Endothelial cell of umbilical vein (primary cell): ENCODE results near the gene CBX2. TPM values are rescaled to one million over a fixed set of nuclear protein-coding genes. Genes with fewer than 3 reads are reported as not detected.

ENCODE experiments used
- BruUV-seq: library from RNA; stranded (reverse); fragments of 400-500 nt; replicated peaks from 2 replicates; lab custom pipeline; 2021; lab: Mats Ljungman, UMichigan
- CTCF ChIA-PET: fragments of 300-600, 350-600 bp; sonication (Branson Sonifier 250); formaldehyde crosslinking; loops from one replicate; lab custom pipeline; 2021; ENCODE audit warnings: antibody characterized with exemption, inconsistent platforms; lab: Charles Lee
- POLR2A ChIA-PET: fragments of 300-600, 350-600 bp; sonication (Branson Sonifier 250); formaldehyde crosslinking; loops from one replicate; lab custom pipeline; 2021; ENCODE audit warnings: antibody characterized with exemption, inconsistent platforms; lab: Charles Lee
- DNase-seq: peaks from one replicate; pipeline ENCODE4 v3.0.0-alpha.2; 2011; ENCODE audit warnings: low read depth, low spot score
- FAIRE-seq: peaks from 2 replicates; lab custom pipeline; 2011; peaks lifted over from hg19 to GRCh38; lab: Jason Lieb, UNC
- H2AFZ ChIP-seq: 2 replicates; pipeline ENCODE4 v1.6.0; 2012; ENCODE audit warnings: low read depth, low read length, control low read depth, inconsistent platforms
- H3K27ac ChIP-seq: 2 replicates; pipeline ENCODE4 v1.5.1; 2011; ENCODE audit warnings: low read depth, mild to moderate bottlenecking, control low read depth, low read length, moderate library complexity; ENCODE audit not compliant: insufficient read depth
- H3K27me3 ChIP-seq, 2 experiments: 2 replicates each; pipeline versions ENCODE4 v1.6.0 to v1.6.1; 2011; ENCODE audit warnings: low read length in 2 of 2, mixed read lengths in 1 of 2; ENCODE audit not compliant: control insufficient read depth in 2 of 2, insufficient read depth in 2 of 2
- H3K36me3 ChIP-seq, 2 experiments: 2 replicates in 1 of 2; 3 replicates in 1 of 2; pipeline ENCODE4 v1.5.1; 2011; ENCODE audit warnings: low read length in 2 of 2, mild to moderate bottlenecking in 1 of 2, moderate library complexity in 1 of 2; ENCODE audit not compliant: control insufficient read depth in 2 of 2, insufficient read depth in 2 of 2; ENCODE audit errors: extremely low read depth in 1 of 2
- H3K4me1 ChIP-seq: 3 replicates; pipeline ENCODE4 v1.5.1; 2011; ENCODE audit warnings: mild to moderate bottlenecking, low read length; ENCODE audit not compliant: control insufficient read depth, insufficient read depth; ENCODE audit errors: extremely low read depth
- H3K4me2 ChIP-seq: 2 replicates; pipeline ENCODE4 v1.6.1; 2011; ENCODE audit warnings: low read length, control low read depth, mixed read lengths; ENCODE audit not compliant: insufficient read depth
- H3K4me3 ChIP-seq, 3 experiments: fragments of 200-600 bp in 1 of 3; sonication (generic), shearing (Covaris generic) in 1 of 3; replicated peaks in 1 of 3; 2 replicates each; pipeline ENCODE4 v1.5.1; 2011 to 2016; ENCODE audit warnings: control low read depth in 3 of 3, low read length in 3 of 3, mild to moderate bottlenecking in 2 of 3, inconsistent platforms in 1 of 3, low read depth in 1 of 3, moderate library complexity in 1 of 3; ENCODE audit not compliant: insufficient read depth in 1 of 3
- H3K79me2 ChIP-seq: 2 replicates; pipeline ENCODE4 v1.6.0; 2012; ENCODE audit warnings: low read length, inconsistent platforms; ENCODE audit not compliant: control insufficient read depth, insufficient read depth
- H3K9ac ChIP-seq: replicated peaks from 2 replicates; pipeline ENCODE3; 2011; ENCODE audit warnings: low read length, control low read depth; ENCODE audit not compliant: insufficient read depth; ENCODE audit errors: extremely low read depth
- H3K9me1 ChIP-seq: replicated peaks from 3 replicates; pipeline ENCODE4 v1.6.0; 2011; ENCODE audit warnings: mild to moderate bottlenecking, low read length; ENCODE audit not compliant: control insufficient read depth, insufficient read depth; ENCODE audit errors: extremely low read depth
- H3K9me3 ChIP-seq: replicated peaks from 2 replicates; pipeline ENCODE4 v1.5.1; 2012; ENCODE audit warnings: low read length, inconsistent platforms; ENCODE audit not compliant: control insufficient read depth, insufficient read depth
- H4K20me1 ChIP-seq: replicated peaks from 2 replicates; pipeline ENCODE3; 2011; ENCODE audit warnings: mild to moderate bottlenecking, low read length; ENCODE audit not compliant: control insufficient read depth, insufficient read depth; ENCODE audit errors: extremely low read depth
- EZH2 ChIP-seq: IDR thresholded peaks from 2 replicates; pipeline ENCODE4 v1.6.1; 2012; ENCODE audit warnings: borderline replicate concordance, low read depth, mild to moderate bottlenecking, moderate library complexity, low read length, inconsistent platforms; ENCODE audit not compliant: severe bottlenecking
- FOS ChIP-seq: IDR thresholded peaks from 2 replicates; pipeline ENCODE4 v1.6.1; 2011; ENCODE audit warnings: mild to moderate bottlenecking, low read length, moderate library complexity, borderline replicate concordance; ENCODE audit not compliant: insufficient read depth
- GATA2 ChIP-seq: IDR thresholded peaks from 2 replicates; pipeline ENCODE4 v1.7.0; 2011; ENCODE audit warnings: low read depth, mild to moderate bottlenecking, moderate library complexity, mixed read lengths, low read length; ENCODE audit not compliant: insufficient read length, insufficient read depth
- JUN ChIP-seq: IDR thresholded peaks from 2 replicates; pipeline ENCODE4 v1.6.1; 2011; ENCODE audit warnings: borderline replicate concordance, low read depth; ENCODE audit not compliant: insufficient read length, insufficient read depth
- MYC ChIP-seq: IDR thresholded peaks from one replicate; pipeline ENCODE4 v1.6.1; 2011; ENCODE audit warnings: mild to moderate bottlenecking, low read depth, low read length
- POLR2A ChIP-seq: IDR thresholded peaks from 2 replicates; pipeline ENCODE4 v1.6.1; 2012; ENCODE audit warnings: low read depth, mild to moderate bottlenecking, control low read depth, low read length
- POLR2AphosphoS5 ChIP-seq: IDR thresholded peaks from 2 replicates; pipeline ENCODE4 v1.6.1; 2012; ENCODE audit warnings: low read depth, mild to moderate bottlenecking, control low read depth, low read length, moderate library complexity; ENCODE audit not compliant: insufficient read depth
- dilution Hi-C: fragments of 300-500 bp; cut with MboI; formaldehyde crosslinking; loops from one replicate; pipeline ENCODE4 v1.15.0; 2019; ENCODE audit warnings: low sequenced_read_pairs; ENCODE audit not compliant: extremely low pct_ligation_motif_present
- intact Hi-C: fragments of 100-400 bp; cut with micrococcal nuclease; formaldehyde crosslinking; loops from one replicate; pipeline ENCODE4 v1.10.0; 2022
- polyA plus RNA-seq, 4 experiments: library from polyadenylated mRNA; depleted of rRNA in 3 of 4; stranded (reverse) in 3 of 4; unstranded in 1 of 4; fragments of >200 nt; gene quantifications; 2 replicates each; pipeline versions ENCODE4 v1.2.1 to v1.2.3, GENCODE V29; 2011 to 2012; ENCODE audit warnings: missing spikeins in 1 of 4
- total RNA-seq: library from RNA; stranded (reverse); gene quantifications from 2 replicates; pipeline ENCODE4 v1.2.3, GENCODE V29; 2021
- TF ChIP-seq, protein P1 (sequence below), 2 donors: IDR thresholded peaks; 1 replicate in 1 of 2; 2 replicates in 1 of 2; pipeline ENCODE4 v1.5.1; 2011; ENCODE audit warnings: low read length in 2 of 2, mild to moderate bottlenecking in 2 of 2, moderate library complexity in 2 of 2, control low read depth in 1 of 2, inconsistent platforms in 1 of 2, low read depth in 1 of 2; ENCODE audit not compliant: insufficient read depth in 1 of 2; ENCODE audit errors: extremely low read depth in 1 of 2
- TF ChIP-seq, protein P2 (sequence below): IDR thresholded peaks from 2 replicates; pipeline ENCODE4 v1.6.1; 2011; ENCODE audit not compliant: insufficient read depth, insufficient read length

CBX2 gene
- total and polyA plus RNA-seq, 2 donors (not counting 3 experiments of a cell fraction or from before 2014, with no cell fraction given) = 10.5 to 20.0 TPM

DNA sequence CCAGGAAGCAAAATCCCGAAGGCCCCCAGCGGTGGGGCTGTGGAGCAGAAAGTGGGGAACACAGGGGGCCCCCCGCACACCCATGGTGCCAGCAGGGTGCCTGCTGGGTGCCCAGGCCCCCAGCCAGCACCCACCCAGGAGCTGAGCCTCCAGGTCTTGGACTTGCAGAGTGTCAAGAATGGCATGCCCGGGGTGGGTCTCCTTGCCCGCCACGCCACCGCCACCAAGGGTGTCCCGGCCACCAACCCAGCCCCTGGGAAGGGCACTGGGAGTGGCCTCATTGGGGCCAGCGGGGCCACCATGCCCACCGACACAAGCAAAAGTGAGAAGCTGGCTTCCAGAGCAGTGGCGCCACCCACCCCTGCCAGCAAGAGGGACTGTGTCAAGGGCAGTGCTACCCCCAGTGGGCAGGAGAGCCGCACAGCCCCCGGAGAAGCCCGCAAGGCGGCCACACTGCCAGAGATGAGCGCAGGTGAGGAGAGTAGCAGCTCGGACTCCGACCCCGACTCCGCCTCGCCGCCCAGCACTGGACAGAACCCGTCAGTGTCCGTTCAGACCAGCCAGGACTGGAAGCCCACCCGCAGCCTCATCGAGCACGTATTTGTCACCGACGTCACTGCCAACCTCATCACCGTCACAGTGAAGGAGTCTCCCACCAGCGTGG, 6.5 kb downstream of the CBX2 start:
- Histone ChIP-seq H3K36me3 (peaks cover 0 to 9% of the 10 kb centered on the region in 2 experiments), H2AFZ (no peak overlapping the region), H3K9me1 (no peaks in the 10 kb centered on the region), H3K4me2 (no peak overlapping the region), H3K9me3 (no peaks in the 10 kb centered on the region), H3K27ac (no peak overlapping the region), H3K9ac (no peak overlapping the region), H3K79me2 (no peaks in the 10 kb centered on the region), H4K20me1 (no peaks in the 10 kb centered on the region), H3K27me3 (peaks cover 13 to 15% of the 10 kb centered on the region in 2 experiments), H3K4me3 (no peak overlapping the region), H3K4me1 (no peaks in the 10 kb centered on the region)
- ChIA-PET CTCF (no interaction called here), POLR2A (no interaction called here)
- BruUV-seq = no TSS peak
- no peak for TF ChIP-seq POLR2A
- no peak for TF ChIP-seq MYC
- TF ChIP-seq GATA2 = no peak
- TF ChIP-seq POLR2AphosphoS5 = no peak
- no peak for TF ChIP-seq EZH2
- TF ChIP-seq, protein P1, sequence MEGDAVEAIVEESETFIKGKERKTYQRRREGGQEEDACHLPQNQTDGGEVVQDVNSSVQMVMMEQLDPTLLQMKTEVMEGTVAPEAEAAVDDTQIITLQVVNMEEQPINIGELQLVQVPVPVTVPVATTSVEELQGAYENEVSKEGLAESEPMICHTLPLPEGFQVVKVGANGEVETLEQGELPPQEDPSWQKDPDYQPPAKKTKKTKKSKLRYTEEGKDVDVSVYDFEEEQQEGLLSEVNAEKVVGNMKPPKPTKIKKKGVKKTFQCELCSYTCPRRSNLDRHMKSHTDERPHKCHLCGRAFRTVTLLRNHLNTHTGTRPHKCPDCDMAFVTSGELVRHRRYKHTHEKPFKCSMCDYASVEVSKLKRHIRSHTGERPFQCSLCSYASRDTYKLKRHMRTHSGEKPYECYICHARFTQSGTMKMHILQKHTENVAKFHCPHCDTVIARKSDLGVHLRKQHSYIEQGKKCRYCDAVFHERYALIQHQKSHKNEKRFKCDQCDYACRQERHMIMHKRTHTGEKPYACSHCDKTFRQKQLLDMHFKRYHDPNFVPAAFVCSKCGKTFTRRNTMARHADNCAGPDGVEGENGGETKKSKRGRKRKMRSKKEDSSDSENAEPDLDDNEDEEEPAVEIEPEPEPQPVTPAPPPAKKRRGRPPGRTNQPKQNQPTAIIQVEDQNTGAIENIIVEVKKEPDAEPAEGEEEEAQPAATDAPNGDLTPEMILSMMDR (IDR thresholded peaks at IDR 0.05; ENCODE audit: extremely low read depth in 1 of 2, insufficient read depth in 1 of 2, low read depth in 1 of 2, low read length in 2 of 2) = no peak
- TF ChIP-seq, protein P2, sequence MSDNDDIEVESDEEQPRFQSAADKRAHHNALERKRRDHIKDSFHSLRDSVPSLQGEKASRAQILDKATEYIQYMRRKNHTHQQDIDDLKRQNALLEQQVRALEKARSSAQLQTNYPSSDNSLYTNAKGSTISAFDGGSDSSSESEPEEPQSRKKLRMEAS = no peak
- TF ChIP-seq FOS = no peak
- TF ChIP-seq JUN = no peak
- dilution Hi-C loops (no loop called here), intact Hi-C loops (no loop called here)
- FAIRE-seq = no peak
- DNase-seq = no peak
